Amniotic stem cell (primary cell): Measurements from ENCODE around the gene MOSMO.
"Not testable (repeated sequence)": the region's sequence is repeated elsewhere in the genome, so short reads cannot be mapped to it uniquely, and the experiment has no call there.

ENCODE experiments used
- DNase-seq: peaks from one replicate; lab custom pipeline; 2025; lab: John Stamatoyannopoulos, UW

Gene MOSMO

DNA sequence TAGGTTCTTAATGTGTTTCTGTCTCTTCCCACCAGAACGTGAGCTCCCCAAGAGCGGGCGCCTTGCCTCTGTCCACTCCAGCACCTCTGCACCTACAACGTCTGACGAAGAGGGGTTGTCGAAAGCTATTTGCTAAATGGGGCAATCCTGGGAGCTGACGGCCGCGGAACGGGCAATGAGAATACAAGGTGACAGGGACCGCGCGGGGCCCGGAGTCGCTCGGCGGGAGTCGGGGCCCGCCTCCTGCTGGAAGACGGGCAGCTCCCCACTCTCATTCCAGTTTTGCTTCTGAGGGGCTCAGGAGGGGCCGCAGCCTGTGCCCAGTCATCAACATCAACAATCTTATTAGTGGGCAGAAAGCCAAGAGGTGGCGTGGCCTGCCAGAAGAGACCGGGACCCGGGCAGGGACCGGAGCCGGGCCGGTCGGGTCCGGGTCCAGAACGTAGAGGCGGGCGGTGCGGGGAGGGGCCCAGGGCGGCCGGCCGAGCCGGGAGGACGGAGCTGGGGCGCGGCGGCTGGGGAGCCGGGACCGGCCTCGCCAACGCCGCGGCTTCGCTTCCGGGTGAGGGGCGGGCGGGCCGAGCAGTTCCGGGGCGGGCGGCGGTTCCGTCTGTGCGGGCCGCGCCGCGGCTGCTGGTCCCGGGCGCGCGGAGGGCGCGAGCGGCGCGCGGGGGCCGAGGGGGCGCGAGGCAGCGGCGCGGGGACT is at the start of gene MOSMO:
Gene MOSMO (plus strand): TSS at position 603 of the 706 bp plus-strand sequence. CDS start 191 bp downstream, outside the sequence.
- no peak for DNase-seq

DNA sequence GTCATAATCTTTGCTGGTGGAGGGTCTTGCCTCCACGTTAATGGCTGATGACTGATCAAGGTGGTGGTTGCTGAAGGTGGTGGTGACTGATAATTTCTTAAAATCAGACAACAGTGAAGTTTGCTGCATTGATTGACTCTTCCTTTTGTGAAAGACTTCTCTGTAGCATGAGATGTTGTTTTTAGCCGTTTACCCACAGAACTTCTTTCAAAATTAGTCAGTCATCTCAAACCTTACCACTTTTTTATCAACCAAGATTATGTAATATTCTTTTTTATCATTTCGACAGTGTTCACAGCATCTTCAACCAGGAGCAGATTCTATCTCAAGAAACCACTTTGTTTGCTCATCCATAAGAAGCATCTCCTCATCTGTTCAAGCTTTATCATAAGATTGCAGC is 48.9 kb upstream of the MOSMO start:
- no peak for DNase-seq

DNA sequence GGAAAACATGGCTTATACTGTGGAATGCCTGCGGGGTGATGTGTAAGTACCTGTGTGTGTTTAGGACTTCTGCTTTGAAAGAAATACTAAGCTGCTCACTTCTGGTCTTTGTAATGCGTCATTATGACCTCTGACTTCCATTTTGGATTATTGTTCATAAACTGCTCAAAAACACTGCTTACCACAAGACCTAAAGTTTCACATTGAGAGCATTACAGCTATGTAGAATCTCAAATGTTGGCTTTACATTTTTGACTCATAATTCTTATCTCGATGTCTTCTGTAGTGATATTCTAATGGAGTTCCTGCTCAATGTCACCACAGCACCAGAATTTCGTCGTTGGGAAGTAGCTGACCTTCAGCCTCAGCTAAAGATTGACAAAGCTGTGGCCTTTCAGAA is 45.4 kb upstream of the MOSMO start:
- no peak for DNase-seq

DNA sequence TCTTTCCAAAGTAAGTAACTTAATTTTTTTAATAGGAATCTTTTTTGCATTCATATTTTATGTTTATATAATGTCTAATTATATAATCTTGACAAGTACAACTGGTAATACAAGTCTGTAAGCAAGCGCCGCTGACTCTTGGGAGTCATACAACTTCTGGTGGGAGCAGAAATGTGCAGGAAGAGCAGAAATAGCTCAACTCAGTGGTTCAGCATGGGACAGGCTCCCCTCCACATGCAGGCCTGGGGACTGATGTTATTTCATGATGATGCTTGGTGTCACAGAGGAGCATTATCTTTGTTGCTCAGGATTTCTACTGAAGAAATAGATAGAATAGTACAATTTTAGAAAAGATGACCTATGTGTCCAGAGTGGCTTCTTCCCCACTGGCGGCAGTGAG is 44.0 kb upstream of the MOSMO start:
- no peak for DNase-seq

DNA sequence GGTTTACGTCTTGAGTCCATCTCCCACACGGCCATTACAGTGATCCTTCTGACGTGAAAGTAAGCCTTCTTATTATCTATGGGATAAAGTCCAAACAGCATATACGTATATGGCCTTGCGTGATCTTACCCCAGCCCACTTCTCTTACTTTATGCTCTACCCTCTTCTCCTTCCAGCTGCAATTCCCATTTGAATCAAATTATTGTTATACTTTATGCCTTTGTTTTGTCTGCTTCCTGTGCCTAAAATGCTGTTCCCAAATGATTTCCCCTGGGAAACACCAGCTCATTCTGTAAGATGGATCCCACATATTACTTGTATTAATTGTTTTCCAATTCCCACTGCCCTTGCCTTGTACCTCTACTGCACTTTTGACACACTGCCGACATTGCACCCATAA is 43.6 kb upstream of the MOSMO start:
- no peak for DNase-seq

DNA sequence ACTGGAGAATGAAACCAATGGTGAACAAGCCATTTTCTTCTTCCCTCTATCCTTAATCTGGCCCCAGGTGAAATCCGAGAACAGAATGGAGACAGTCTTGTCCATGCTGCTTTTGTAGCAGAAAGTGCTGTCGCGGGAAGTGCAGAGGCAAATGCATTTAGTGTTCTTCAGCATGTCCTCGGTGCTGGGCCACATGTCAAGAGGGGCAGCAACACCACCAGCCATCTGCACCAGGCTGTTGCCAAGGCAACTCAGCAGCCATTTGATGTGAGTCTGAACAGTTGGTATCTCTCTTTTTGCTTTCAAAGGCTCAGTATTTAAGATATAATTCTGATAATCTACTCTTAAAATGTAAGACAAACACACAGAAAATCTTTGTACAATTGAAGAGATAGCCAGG is 36.1 kb upstream of the MOSMO start:
- no peak for DNase-seq

DNA sequence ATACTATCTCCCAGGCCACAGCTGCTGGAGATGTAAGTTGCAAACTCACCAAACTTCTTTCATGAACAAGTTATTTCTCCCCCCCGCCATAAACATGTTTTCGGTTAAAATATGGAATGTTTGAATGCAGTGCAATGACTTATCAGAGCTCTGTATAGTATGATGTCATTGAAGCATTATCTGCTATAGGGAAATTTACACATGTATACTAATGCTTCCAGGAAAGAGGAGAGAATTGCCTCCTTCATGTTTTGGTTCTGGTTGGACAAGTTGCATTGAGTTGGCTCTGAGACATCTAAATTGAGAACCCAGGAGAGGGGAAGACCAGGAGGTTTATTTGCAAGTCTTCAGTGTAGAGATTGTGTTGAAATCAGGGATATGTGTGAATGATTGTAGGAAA is 34.0 kb upstream of the MOSMO start:
- DNase-seq: no peak

DNA sequence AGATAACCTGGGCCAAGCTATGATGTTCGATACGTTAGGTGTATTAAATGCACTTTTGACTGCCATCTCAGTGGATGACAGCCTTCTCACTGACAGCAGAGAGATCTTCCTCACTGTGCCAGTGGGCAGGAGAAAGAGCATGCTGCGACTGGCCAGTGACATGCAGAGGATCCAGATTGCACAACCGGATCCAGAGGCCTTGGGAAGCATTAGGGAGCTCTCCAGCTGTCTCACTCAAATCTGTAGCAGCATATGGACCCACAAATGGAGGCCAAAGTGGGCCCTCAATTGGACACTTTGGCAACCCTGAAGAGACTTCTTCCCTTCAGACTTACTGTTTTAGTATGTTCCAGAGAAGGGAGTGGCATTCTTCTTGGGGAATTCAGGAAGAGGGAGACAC is 27.9 kb upstream of the MOSMO start:
- DNase-seq: no peak

DNA sequence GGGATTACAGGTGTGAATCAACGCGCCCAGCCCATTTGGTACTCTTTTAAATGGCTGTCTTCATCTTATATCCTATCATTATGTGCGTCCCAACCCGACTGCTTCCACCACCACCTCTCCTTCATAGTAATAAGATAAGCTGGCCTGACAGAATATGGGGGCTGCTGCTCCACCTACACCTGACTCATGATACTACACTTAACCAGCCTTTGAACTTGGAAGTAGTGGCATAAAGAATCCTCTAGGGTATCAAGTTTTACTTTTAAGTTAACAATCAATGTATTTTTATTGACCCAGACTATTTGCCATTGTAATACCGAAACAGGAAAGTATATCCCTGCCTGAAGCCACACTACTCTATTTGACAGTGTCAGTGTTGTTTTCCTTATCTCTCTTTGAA is 25.8 kb upstream of the MOSMO start:
- no peak for DNase-seq

DNA sequence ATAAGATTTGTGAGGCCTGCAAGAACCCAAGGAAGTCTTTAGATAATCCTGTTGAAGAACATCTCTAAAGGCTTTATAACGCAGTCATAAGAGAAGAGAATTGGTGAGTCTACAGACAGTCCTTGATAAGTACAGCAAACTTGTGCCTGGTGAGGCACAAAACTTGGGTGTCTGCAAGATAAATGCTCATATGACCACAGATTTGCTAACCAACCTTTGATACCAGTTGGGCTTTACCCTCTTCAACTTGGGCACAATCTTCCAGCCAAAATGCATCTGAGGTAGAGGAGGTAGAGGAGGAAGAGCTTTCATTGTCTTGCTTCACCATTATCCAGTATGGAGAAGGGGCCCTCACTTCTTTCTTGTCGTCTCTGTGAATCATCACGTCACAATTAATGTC is 23.8 kb upstream of the MOSMO start:
- DNase-seq: no peak

DNA sequence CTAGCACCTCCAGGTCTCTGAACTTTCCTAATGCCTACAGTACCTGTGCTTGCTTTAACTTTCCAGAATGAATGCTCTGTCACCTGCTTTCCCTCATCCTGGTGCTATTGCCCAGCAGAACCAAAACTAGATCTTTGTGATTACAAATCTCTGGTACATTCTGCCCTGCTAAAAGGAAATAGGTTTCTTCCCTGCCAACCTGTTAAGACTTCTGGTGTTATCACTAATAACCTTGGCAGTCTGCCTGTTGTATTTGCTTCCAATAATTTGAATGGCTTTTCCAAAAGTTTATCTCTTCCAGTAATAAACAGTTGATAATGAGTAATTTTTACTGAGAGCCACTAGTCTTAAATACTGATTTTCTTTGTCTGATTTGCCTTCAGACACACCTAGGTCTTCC is 22.4 kb upstream of the MOSMO start:
- DNase-seq: no peak

DNA sequence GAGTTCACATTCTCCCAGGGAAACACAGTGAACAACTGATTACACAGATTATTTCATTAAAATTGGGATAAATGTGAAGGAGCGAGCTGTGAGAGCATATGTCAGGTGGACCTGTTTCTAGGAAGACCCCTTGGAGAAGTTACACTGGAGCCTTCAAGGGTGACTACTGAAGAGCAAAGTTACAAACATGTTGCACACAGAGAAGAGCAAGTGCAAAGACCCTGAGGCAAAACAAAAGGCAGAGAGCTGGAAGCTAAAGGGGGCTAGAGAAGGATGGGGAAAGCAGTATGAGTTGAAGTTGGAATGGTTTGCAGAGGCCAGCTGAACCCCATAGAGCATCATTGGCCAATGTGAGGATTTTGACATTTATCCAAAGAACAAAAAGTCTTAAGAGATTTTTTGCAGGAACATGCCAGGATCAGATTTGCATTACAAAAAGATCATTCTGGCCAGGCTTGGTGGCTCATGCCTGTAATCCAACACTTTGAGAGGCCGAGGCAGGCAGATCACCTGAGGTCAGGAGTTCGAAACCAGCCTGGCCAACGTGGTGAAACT is 21.1 kb upstream of the MOSMO start:
- no peak for DNase-seq

DNA sequence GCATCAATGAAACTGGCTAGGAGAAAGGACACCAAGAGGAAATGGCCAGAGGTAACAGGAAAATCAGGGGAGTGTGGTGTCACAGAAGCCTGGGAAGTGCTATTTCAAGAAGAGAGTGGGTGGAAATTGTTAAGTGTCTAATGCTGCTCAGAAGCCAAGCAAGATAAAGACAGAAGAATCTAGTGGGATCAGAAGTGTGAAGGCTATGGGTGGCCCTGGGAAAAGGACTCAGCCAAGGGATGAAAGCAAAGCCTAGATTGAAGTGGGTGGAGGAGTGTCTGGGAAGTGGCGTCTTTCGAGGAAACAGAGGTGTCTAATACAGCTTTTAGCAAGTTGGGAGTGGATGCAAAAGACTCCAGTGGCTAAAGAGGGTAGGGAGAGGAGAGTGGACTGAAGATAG is 20.4 kb upstream of the MOSMO start:
- no peak for DNase-seq

DNA sequence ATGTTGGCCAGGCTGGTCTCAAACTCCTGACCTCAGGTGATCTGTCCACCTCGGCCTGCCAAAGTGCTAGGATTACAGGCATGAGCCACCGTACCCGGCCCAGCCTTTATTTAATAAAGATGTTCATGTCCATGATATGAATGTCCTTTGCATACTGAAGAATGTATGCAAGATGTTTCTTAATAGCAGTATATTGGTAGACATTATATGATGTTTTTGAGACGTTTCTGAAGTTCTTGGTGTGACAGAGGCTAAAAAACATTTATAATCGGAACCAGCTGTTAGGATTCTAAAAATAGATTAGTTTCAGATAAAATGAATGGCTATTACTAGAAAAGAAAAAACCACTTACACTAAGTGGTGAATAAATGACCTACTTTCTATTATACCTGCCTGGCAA is 18.8 kb upstream of the MOSMO start:
- DNase-seq: no peak

DNA sequence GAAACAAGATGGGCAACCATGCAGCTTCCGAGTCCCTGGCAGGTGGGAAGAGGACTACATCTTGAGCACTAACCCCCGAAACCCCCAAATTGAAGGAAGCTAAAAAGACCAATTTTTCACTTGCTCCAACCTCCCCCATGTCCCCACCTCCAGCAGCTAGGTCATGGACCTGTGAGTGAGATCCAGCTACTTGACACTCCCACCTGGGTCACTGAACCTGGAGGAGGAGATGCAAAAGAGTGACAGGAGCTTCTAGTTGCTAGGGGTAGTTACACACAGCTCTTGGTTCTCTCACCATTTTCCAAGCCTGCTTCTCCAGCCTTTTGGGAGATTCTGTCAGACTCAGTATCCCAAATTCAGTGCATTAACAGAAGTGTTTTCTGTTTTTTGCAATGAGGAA is 18.2 kb upstream of the MOSMO start:
- no peak for DNase-seq

DNA sequence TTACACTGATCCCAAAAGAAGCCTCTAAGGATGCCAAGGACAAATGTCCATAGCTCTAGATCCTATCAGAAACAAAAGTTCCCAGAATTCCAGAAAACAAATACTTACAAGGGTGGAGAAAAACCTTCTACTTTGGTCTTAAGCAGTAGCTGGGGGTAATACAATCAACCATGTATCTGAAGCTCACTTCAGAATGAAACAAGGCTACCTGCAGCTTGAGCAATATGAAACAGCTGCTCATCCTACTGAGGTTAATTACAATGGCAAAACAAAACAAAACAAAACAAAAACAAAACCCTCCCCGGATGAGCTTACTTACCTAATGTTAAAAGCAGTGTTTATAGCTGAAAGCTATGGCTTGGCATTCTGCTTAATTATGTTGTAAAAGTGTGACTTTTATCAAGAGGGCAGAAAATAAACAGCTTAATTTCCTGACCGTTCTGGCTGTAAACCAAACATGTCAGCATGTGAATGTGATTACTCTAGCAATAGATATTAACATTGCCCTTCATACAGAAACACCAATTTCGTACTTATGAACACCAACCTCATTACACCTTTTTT is 17.4 kb upstream of the MOSMO start:
- DNase-seq: no peak

DNA sequence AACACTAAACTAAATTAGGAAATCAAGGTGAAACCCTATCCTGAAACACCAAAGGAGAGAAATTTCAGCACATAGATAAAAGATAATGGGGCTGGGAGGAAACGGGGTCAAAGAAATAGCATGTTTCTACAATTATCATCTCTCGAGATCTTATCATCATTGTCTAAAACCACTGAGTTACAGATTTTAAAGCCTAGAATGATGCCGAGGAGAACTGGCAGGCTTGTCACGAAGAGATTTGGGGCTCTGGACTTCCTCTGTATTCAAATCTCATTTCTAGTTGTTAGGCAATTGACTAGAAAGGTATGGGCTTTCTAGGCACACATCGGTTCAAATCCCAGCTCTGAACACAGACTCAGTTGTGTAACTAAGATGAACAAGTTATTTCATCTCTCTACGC is 16.3 kb upstream of the MOSMO start:
- DNase-seq: no peak

DNA sequence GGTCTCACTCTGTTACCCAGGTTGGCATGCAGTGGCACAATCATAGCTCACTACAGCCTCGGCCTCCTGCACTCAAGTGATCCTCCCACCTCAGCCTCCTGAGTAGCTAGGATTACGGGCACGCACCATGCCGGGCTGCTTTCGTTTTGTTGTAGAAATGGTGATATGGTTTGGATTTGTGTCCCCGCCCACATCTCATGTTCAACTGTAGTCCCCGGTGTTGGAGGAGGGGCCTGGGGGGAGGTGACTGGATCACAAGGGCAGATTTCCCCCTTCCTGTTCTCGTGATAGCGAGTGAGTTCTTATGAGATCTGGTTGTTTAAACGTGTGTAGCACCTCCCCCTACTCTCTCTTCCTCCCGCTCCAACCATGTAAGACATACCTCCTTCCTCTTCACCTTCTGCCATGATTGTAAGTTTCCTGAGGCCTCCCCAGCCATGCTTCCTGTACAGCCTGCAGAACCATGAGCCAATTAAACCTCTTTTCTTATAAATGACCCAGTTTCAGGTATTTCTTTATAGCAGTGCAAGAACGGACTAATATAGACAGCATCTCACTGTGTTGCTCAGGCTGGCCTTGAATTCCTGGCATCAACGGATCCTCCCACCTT is 12.9 kb upstream of the MOSMO start:
- DNase-seq: no peak

DNA sequence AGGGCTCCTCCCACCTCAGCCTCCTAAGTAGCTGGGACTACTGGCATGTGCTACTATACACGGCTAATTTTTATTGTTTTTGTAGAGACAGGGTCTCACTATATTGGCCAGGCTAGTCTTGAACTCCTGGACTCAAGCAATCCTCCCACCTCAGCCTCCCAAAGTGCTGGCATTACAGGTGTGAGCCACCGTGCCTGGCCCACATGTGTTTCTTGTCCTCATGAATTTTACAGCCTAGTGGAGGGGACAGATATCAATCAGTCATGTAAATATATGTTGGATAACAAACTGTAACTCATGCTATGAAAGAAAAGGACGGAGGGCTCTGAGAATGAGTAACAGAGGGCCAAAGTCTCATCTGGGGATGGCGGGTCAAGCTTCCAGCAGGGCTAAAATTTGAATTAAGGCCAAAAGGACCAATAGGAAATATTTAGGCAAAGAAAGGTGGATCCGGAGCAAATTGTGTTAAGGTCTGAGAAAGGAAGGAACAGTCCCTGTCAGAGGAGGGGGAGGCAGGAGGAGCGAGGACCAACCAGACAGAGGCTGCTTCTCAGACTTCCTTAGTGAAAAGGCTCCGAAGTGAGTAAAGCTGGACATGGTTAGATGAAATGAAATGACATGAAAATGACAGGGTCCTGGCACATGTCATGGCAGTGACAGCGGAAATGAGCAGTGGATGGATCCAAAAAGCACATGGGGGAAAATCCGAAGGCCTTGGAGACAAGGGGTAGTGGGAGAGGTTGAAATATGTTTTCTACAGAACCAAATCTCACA is 10.8 kb upstream of the MOSMO start:
- DNase-seq: no peak

DNA sequence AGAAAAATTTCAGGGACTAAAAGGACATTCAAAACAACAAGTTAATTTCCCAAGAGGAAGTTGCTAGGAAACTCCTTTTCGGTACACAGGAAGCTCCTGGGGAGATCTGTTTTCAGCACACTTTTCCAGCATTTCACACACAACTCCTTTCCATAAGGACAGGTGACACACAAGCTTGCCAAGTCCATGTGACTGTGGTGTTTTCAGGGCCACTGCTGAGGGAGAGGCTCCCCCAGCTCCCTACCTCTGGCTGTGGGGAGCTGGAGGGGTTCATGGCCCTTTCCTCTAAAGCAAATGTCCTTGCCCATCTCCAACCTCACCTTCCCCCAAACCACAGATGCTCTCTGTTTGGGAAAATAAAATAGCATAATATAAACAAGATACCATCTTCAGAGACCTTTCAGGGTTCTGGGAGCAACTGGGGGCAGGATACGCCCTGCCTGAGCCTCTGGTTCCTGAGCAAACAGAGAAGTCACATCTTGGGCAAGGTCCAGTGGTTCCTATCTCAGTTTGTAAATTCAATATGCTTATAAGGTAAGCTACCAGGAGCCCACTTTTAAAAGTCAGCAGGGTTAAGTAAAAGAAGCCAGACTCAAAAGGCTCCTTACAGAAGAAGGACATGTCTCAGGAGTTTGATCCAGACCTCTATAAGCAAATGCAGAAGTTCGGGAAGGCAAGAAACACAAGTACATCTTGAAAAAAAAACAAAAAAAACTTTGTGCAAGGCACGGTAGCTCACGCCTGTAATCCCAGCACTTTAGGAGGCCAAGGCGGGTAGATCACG is 10.0 kb upstream of the MOSMO start:
- DNase-seq: no peak

DNA sequence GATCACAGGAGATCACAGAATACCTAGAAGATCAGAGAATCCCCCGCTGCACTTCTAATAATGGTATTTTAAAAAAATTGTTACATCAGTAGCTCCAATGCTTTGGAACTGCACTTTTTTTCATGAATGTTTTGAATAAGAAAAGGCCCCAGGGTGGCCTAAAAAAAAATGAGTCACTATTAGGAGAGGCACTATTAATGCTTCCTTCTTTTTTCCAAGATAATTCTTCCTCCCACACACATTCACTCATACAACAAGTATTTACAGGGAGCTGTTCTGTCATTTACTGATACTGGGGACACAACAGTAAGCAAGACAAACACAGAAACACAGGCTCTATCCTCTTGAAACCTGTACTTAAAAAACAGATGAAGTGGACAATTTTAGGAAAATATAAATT is 6.3 kb upstream of the MOSMO start:
- no peak for DNase-seq

DNA sequence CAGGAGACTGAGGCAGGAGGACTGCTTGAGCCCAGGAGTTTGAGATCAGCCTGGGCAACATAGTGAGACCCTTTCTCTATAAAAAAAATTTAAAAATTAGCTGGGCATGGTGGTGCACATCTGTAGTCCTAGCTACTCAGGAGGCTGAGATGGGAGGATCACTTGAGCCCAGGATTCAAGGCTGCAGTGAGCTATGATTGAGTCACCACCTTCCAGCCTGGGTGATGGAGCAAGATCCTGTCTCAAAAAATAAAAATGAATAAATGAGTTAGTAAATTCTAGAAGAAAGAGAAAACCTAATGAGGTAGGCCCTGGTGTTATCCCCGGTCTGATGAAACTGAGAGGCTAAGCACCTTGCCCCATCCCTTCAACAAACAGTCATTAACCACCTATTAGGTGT is 5.9 kb upstream of the MOSMO start:
- DNase-seq: not testable (repeated sequence)
